HG03066 (cell line): ENCODE data around the gene YIF1A.
A peak's percentile ranks its signal among the peaks of the same experiment; 100 is the strongest.

Experiments used
- ATAC-seq: cut with Tn5 transposase; IDR thresholded peaks from one replicate; pipeline ENCODE4 v1.9.1; 2021; ENCODE audit warnings: low read depth; ENCODE audit not compliant: unreplicated experiment

YIF1A gene, protein sequence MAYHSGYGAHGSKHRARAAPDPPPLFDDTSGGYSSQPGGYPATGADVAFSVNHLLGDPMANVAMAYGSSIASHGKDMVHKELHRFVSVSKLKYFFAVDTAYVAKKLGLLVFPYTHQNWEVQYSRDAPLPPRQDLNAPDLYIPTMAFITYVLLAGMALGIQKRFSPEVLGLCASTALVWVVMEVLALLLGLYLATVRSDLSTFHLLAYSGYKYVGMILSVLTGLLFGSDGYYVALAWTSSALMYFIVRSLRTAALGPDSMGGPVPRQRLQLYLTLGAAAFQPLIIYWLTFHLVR

DNA sequence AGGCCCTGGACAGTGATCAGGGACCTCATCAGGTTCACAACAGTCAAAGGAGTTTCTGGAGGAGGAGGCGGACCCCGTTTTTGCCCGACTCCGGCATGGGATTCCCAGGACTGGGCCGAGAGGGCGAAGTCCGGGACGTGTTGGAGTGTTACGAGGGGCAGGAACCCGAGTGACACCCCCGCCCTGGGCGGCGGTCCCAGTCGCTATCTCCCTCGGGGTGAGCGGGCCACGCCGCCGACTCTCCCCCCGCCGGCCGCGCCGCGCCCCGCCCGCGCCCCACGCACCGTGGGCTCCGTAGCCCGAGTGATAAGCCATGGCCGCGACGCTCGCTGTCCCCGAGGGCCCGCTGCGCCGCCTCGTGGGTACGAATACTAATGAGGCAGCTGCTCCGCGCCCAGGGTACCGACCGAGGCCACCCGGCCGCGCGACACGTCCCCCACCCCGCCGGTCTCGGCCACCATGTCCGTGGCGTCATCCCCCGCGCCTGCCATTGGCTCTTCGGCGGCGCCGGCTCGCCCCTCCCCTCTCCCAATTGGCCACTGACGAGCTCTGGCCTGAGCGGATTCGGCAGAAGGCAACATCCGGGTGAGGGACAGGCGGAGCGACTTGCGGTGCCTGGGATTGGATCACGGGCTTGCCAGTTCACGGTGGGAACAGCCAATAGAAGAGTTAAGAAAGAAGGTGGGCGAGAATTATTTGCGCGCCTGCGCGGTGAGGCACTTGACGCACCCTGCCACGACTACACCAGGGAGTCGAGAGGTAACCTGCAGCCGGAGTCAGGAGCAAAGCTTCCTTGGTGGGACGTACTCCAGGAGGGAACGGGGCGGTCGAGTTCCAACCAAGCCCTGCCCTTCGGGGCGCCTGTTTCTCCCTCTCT lies at the start of gene YIF1A:
TSS of gene YIF1A (minus strand) at position 473 of the 877 bp plus-strand sequence. CDS start at position 315, 158 bp downstream.
- peak; percentile 94 for ATAC-seq

DNA sequence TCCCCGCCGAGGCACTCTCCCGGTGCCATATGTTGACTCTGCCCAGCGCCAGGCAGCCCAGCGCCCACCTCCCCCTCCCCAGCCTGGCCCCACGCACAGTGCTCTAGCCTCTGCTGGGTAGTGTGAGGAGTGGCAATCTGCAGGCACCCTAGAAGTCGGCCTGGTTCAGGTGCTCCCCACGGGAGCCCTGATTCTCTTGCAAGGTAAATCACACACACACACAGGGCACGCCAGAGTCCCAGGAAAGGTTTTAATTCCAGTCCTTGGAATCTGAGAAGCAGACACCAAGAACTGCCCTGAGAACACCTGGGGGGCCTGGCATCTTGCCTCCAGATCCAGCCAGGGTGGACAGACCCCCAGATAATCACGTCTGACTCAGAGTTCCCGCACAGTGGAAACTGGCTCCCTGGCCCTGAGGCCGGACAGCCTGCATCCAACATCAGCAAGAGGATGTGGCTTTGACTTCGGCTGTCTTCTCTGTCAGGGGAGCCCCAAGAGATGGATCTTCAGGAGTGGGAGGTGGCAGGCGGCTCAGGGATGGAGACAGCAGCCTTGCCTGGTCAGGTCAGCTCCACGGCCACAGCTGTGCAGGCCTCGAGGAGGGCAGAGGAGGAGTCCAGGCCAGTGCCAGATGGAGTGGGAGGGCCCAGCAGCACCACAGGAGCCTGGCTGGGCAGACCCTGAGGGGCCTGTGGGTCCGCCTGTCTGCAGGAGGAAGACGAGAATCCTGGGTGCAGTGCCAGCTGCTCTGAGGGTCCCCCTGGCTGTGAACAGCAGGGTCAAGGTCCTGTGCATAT lies 48.4 kb upstream of the YIF1A start:
- ATAC-seq, result no peak

DNA sequence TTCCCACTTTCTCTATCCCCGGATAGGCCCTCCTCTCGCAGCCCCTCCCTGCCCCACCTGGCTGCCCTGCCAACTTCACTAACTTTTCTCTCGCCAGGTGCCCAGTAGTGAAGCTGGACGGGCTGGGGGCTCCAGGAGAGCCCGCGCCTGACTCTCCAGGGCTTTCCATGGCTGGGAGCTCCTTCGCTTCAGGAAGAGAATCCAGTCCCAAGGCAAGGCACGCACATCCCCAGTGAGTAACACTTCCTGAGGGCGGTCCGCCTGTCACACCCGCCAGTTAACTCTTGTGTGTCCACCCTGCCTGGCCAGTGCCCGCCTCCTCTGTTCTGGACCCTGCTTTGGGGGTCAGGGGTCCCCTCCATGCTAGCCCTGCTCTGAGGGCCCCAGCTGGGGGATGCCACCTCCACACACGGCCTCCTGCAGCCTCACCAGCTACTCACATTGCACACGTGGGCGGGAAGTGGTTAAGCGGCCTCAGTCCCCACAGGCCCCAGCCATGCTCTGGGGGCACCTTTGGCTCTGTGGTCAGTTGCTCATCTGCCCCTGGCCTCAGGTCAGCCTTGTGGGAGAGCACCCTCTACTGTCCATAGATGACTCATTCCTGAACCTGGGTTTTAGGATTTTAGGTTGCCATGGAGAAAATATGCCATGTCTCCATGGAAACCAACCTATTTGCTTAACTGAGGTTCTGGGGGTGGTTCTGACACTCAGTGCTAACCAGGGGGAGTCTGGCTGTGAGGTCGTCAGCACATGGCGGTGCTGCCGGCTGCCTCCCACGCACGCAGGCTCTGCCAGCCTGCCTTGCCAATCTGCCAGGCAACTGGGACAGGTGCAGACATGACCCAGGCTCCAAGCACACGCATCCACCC lies 47.5 kb upstream of the YIF1A start, which contains the start of gene RIN1:
TSS of gene RIN1 (minus strand) at position 201 of the 869 bp plus-strand sequence. CDS start at position 169, 32 bp downstream.
- peak; percentile 67 for ATAC-seq

DNA sequence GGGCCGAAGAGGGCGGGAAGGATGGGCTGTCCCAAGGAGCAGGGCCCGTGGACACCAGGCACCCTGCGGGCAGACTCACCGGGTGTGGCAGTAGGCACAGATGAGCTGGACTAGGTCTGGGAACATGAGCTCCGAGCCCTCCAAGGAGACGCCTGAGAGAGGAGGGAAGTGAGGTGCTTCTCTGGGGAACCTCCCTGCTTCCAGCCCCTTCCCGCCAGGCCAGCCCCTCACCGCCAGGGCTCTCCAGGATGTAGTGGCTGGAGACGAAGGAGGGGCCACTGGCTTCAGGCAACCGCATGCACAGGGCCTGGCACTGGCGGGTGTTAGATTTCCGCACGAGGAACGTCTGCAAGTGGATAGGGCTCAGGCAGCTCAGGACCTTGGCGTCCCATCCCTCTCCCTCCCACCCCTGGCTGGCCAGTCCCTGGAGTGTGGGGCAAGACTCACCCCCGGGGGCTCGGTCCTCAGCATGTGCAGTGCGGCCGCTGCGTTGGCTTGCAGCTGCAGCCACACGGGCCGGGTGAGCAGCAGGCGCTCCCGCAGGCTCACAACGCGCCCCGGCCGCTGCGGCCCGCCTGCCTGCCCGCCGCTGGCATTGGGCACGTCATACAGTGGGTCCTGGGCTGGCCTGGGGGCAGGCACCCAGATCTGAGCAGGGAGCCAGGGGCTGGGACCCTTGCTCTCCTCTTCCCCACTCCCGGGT lies 46.7 kb upstream of the YIF1A start:
- ATAC-seq, result no peak

DNA sequence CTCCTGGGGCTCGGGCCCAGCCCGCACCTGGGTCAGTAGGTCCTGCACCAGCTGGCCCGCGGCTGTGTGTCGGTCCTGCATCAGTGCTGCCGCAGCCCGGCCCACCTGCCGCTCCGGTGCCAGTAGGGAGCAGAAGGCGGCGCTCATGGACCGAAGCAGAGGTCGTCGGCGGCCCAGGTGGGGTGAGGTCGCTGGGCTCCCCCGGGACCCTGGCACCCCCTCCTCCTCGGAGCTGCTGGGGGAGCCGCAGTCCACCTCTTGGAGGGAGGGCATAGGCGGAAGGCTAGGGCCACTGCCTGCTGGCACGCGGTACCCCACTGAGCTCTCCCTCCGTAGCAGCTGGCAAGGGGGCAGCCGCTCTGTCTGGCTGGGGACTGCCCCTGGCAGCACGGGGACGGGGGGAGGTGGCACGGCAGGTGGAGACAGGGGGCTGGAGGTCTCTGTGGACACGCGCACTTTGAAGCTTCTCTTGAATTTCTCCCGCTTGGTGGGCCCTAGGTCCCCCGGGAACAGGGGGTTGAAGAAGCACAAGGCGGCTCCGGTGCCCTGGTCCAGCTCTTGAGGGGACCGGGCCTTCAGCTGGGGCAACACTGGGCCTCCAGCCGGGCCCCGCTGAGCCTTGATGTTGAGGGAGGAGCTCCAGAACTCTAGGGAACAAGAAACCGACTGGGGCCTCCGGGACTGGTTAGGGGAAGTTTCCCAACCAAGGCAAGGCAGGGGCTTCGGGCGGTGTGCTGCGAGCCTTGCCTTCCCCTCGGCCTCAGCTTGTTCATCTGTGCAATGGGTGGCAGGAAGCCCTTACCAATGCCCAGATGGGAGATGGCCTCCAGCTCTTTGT lies 45.9 kb upstream of the YIF1A start:
- ATAC-seq, result no peak

DNA sequence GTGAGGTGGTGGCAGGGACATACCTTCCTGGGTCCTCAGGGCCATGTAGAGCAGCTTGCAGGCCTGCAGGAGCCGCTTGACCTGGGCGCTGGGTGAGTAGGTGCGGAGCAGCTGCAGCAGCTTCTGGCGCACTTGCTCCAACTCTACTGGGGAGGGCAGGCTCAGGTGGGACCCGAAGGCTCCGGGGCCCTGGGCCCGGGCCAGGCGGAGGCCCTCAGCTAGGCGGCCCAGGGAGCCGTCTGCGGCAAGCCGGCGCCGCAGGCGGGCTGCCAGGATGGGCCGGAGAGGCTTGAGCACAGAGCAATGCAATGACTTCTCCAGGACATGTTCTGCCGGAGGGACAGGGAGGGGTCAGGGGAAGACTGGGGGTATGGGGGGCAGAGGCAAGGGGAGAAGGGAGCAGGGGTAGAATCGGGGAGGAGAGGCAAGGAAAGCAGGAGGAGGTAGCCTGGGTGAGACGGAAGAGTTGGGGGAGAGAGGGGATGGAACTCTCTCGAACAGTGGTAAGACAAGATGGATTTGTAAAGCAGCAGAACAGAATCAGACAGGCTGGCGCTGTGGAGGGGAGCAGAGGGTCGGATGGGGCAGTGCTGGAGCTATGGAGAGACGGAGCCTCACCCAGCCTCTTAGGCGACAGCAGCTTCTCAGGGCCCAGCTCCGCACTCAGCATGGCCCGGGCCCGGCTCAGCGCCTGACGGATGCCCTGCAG lies 45.1 kb upstream of the YIF1A start:
- no peak for ATAC-seq

DNA sequence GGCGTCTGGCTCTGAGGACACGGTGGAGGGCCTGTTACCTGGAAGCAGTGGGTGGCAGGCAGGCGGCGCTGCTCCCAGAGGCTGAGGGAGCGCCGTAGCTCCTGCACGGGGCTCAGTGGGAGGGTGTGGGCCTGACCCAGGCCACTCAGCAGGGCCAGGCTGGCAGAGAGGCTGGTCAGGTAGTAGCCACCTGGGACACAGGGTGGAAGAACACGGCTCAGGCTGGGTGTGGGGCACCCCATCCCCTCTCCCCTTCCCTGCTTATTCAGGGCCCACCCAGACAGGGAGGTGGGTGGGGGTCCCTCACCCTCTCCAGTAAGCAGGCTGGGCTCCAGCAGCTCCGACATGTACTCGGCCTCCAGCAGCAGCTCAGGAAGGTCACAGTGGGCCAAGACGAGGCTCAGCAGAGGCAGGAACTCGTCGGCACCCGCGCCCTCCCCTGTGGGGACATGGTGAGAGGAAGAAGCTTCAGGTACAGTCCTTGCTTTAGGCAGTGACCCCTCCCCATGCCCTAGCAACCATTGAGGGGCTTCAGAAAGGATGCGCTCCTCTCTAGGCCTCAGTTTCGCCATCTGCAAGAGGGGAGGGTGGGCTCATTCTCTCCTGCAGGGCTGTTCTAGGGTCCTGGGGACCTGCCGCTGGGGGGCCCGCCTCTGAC lies 44.4 kb upstream of the YIF1A start:
- ATAC-seq, result no peak

DNA sequence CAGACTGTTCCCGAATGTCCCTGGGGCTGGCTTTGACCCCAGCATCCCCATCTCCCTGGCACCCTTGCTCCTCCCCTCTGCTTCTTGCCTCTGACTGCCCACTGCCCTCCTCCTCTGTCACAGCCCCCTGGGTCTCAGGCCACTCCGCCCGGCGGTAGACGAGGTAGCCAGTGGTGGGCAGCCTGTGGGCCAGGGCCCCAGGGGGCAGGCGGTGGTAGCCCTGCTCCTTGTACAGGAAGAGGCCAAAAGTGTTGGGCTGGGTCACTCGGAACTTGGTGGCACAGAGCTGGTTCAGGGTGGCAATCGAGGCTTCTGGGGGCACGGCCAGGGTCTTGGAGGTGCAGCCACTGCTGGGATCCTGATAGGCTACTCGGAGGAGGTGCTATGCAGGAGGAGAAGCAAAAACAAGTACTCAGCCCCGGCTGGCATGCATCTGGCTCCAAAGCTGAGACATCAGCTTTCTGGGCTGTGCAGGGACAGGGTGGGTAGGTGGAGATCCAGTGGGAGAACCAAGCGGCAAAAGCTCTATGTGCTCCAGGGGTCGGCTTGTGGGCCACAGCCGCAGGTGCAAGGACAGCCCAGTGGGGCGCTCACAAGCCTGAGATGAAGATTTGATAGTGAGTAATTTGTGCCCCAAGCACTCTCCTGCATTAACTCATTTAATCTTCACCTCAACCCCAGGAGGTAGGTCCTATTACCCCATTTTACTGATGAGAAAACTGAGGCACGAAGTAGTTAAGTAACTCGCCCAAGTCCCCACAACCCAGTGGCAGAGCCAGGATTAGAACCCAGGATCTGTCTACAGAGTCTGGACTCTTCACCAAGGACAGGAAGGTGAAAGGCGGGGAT lies 43.7 kb upstream of the YIF1A start:
- ATAC-seq, result no peak

DNA sequence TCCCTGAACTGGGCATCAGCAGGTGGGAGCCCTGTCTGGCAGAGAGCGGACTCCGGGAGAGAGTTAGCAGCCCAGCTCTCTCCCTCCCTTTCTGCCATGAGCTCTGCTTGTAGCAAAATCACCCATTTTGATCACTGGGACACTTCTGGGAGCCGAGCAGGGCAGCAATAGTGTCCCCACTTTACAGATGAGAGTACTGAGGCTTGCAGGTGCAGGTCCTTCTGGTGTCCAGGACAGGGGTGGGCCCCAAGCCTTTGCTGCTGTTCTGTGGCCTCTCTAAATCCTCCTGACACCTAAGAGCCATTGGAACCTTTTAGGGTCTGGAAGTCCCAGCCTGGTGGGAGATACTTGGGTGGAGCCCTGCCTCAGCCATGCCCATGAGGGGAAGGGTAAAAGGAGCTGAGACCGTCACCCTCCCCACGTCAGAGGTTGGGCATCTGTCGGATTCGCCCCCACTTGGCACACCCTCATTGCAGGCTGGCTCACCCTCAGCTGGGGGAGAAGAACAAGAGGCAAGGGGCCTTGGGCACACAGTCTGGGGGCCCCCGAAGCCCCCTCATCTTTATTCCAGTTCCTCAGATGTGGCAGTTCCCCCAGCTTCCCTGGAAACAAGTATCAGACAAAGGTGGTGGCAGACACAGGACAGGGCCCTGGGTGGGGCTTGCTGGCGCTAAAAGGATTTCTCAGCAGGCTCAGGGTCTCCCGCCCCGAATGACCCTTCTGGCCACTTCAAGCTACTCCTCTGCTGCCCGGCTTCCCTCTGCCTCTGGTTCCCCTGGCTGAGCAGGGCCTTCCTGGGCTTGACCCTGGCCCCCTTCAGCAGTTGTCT lies 42.8 kb upstream of the YIF1A start:
- no peak for ATAC-seq

DNA sequence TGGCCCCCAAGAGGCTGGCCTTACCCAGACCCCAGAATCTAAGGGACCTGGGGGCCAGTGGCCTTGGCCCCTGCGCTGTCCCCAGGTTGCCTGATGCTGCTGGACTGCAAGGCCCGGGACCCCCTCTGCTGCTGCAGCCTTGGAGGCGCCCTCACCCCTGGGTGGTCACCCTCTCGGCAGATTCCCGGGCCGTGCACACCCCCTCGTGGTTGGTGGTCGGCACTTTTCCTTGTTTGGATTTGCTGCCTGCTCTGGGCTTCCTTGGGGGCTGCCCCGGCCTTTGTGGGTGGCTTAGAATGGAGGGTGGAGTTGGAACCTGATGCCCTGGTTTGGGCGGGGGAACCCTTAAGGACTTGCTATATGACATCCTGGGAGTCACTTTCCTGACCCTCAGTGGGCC lies 42.0 kb upstream of the YIF1A start:
- no peak for ATAC-seq

DNA sequence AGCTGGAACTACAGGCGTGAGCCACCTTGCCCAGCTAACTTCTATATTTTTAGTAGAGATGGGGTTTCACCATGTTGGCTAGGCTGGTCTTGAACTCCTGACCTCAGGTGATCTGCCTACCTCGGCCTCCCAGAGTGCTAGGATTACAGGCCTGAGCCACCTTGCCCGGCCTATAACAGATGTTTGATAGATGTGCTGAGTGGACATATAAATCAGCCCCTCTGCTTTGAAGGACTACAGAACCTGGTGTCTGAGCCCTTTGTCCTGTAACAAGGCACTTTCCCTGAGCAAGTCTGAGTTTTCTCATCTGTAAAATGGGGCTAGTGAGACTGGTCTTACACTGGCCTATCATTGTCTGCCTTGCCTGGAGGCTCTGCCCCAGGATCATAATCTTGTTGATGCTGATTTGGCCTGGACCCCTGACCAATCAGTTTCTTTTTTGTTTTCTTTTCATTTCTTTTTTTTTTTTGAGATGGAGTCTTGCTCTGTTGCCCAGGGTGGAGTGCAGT lies 40.3 kb upstream of the YIF1A start:
- ATAC-seq, result no peak

DNA sequence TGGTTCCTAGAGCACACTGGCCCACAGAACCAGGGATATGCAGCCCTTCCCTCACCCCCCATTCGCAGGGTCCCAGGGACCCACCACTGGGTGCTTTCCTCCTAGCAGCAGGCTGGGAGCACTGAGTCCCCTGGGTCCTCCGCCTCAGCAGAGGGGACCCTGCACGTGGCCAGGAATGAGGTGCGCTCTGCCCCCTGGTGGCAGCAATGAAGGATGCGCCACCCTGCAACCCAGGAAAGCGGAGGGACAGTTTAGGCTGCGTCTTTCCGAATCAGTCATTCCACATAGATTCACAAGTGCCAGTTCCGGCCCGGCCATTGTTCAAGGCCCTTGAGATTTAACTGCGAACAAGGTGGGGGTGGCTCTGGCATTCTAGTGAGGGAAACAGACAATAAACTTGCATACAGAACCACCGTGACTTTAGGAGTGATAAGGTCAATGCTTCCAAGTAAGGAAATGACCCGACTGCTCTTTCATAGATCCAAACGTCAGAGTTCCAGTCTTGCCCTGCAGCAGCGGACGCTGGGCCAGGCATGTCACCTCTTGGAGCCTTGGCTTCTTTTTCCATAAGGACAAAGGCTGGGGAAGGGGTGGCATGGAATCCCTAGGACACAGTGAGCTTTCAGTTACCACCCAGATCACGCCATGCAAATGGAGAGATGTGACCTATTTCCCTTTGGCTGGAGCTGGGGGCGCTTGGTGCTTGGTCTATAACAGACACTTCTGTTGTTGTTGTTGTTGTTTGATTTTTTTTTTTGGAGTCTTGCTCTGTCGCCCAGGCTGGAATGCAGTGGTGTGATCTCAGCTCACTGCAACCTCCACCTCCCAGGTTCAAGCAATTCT lies 39.6 kb upstream of the YIF1A start:
- ATAC-seq, result peak; percentile 56

DNA sequence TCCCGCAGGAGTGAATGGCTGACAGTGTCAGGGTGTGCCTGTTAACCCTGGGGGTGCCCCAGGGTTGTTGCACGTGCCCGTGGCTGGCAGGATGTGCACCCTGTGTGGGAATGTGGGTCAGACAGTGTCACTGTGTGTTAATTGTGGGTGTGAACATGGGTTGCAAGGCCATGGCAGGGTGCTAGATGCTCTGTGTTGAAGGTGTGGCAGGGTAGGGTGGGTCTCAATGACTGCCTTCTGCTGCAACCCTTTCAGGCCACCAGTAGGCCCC lies 39.0 kb upstream of the YIF1A start:
- ATAC-seq, result no peak

DNA sequence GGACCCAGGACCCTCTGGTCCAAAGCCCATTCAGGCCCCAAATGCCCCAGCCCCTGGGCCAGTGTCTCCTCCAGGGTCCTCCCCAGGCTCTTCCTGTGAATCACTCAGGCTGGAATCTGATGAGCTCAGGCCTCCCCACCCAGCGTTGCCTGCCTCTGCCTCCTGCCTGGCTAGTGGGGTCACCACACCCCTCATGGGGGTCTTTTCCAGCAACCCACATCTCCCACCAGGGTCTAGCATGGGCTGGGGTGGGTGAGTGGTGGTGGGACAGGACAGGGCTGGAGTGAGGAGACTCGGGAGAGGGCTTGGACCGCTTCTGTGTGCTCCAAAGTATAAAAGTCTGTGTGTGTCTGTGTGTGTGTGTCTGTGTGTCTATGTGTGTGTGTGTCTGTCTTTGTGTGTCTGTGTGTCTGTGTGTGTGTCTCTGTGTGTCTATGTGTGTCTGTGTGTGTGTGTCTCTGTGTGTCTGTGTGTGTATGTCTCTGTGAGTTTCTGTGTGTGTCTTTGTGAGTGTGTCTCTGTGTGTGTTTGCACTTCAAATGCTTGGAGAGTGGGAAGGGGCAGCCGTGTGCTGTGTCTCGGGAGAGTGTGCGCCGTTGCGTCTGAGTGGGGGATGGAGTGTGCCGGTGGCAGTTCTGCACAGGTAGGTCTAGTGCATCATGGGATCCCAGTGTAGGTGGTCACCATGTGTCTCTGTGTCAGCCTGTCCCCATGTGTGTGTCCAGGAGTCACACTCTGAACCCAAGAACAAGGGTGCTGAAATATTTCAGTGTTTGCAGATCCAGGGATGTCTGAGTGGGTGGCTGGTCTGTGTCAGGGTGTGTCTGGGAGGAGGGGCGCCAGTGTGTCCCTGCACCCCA lies 38.5 kb upstream of the YIF1A start:
- ATAC-seq, result no peak
